ENCODE data around the gene ITSN2.

DNA sequence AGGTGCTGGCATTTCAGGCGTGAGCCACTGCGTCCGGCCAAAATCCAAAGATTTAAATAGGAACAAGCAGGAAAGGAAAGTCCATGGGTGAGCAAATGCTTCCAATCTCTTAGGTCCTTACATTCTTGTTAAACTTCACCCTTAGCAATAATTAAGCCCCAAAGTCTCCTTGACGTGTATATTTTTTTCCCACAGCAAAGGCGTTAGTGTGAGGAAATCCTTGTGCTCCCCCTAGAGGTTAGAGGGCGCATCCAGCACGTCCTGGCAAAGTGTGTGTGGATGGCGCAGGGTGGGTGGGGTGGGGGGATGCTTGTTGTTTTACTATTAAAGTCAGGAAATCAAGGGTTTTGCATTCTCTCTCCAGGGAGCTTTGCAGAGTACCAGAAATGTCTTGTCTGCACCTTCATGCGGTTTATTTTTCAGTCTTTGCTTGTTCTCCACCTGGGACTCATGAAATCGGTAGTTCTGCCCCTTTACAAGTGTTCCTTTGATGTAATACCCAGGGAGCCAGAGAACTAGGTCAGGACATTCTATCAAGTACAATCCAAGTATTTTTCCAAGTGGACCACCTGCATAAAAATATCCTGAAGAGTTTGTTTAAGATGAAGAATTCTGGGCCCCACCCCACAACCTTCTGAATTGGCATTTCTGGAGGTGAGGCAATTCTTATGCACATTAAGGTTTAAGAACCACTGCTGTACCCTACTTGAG is 22.2 kb upstream of the ITSN2 start:
- no peak for TF ChIP-seq EZH2 (IDR thresholded peaks at IDR 0.05; ENCODE audit: low read length, missing control alignments)
- peak; percentile 62 to 78 for TF ChIP-seq CTCF (conservative IDR thresholded peaks at IDR 0.05 in 1 of 2, IDR thresholded peaks at IDR 0.05 in 1 of 2; ENCODE audit: low read depth in 1 of 2, low read length in 2 of 2)
